Liver (tissue), 9 donors: Measurements from ENCODE around the gene NMU. TPM values are rescaled to one million over a fixed set of nuclear protein-coding genes. Genes with fewer than 3 reads are reported as not detected.

Source experiments
- DNase-seq: peaks from one replicate; pipeline ENCODE4 v3.0.0-alpha.2; 2017; ENCODE audit warnings: low spot score
- H3K27ac ChIP-seq, 2 donors: one replicate each; pipeline ENCODE4 v1.7.0; 2013; ENCODE audit warnings: inconsistent platforms in 2 of 2, low read length in 2 of 2, control low read depth in 1 of 2, low read depth in 1 of 2, mild to moderate bottlenecking in 1 of 2
- H3K27me3 ChIP-seq, 4 donors: one replicate each; pipeline versions ENCODE4 v1.6.1 to v1.7.0; 2013; ENCODE audit warnings: low read length in 3 of 4, inconsistent platforms in 1 of 4, mild to moderate bottlenecking in 1 of 4, moderate library complexity in 1 of 4; ENCODE audit not compliant: control insufficient read depth in 4 of 4, insufficient read depth in 4 of 4
- H3K36me3 ChIP-seq, 4 donors: one replicate each; pipeline versions ENCODE4 v1.6.1 to v1.7.0; 2013; ENCODE audit warnings: low read length in 3 of 4, mild to moderate bottlenecking in 3 of 4, low read depth in 1 of 4, moderate library complexity in 1 of 4; ENCODE audit not compliant: control insufficient read depth in 4 of 4, insufficient read depth in 3 of 4
- H3K4me1 ChIP-seq, 4 donors: one replicate each; pipeline versions ENCODE4 v1.6.1 to v1.7.0; 2013; ENCODE audit warnings: low read length in 3 of 4, mild to moderate bottlenecking in 3 of 4, moderate library complexity in 1 of 4; ENCODE audit not compliant: control insufficient read depth in 4 of 4, insufficient read depth in 4 of 4
- H3K4me3 ChIP-seq, 3 donors: one replicate each; pipeline versions ENCODE4 v1.6.1 to v1.7.0; 2013; ENCODE audit warnings: low read length in 3 of 3, control low read depth in 1 of 3, low read depth in 1 of 3, mild to moderate bottlenecking in 1 of 3
- H3K9ac ChIP-seq, 2 donors: one replicate each; pipeline ENCODE4 v1.7.0; 2013; ENCODE audit warnings: low read length in 2 of 2, mild to moderate bottlenecking in 2 of 2, moderate library complexity in 2 of 2, control low read depth in 1 of 2, low read depth in 1 of 2
- H3K9me3 ChIP-seq, 4 donors: one replicate each; pipeline versions ENCODE4 v1.6.1 to v1.7.0; 2013; ENCODE audit warnings: low read length in 3 of 4; ENCODE audit not compliant: control insufficient read depth in 4 of 4
- EGR1 ChIP-seq, 2 donors: IDR thresholded peaks; 2 replicates each; pipeline ENCODE4 v1.6.1; 2016 to 2018; ENCODE audit warnings: antibody characterized with exemption in 2 of 2, low read depth in 2 of 2
- FOXA1 ChIP-seq: IDR thresholded peaks from 2 replicates; pipeline ENCODE4 v1.6.1; 2016; ENCODE audit warnings: antibody characterized with exemption
- FOXA2 ChIP-seq: IDR thresholded peaks from 2 replicates; pipeline ENCODE4 v1.6.1; 2016; ENCODE audit warnings: antibody characterized with exemption
- GABPA ChIP-seq, 2 donors: IDR thresholded peaks in 1 of 2; conservative IDR thresholded peaks in 1 of 2; 2 replicates each; pipeline ENCODE4 v1.6.1; 2016; ENCODE audit warnings: antibody characterized with exemption in 2 of 2, mild to moderate bottlenecking in 1 of 2, moderate library complexity in 1 of 2
- HNF4G ChIP-seq: IDR thresholded peaks from 2 replicates; pipeline ENCODE4 v1.6.1; 2016; ENCODE audit warnings: antibody characterized with exemption
- JUND ChIP-seq, 2 donors: IDR thresholded peaks; 2 replicates each; pipeline ENCODE4 v1.6.1; 2016; ENCODE audit warnings: antibody characterized with exemption in 2 of 2
- NR2F2 ChIP-seq: IDR thresholded peaks from 2 replicates; pipeline ENCODE4 v1.6.1; 2016; ENCODE audit warnings: antibody characterized with exemption
- SP1 ChIP-seq: IDR thresholded peaks from 2 replicates; pipeline ENCODE4 v1.6.1; 2018; ENCODE audit warnings: antibody characterized with exemption, mild to moderate bottlenecking
- TAF1 ChIP-seq: conservative IDR thresholded peaks from 2 replicates; pipeline ENCODE4 v1.6.1; 2016; ENCODE audit warnings: antibody characterized with exemption, mild to moderate bottlenecking
- YY1 ChIP-seq: IDR thresholded peaks from 2 replicates; pipeline ENCODE4 v1.6.1; 2016; ENCODE audit warnings: antibody characterized with exemption, mild to moderate bottlenecking
- WGBS: extraction: QIAGEN DNeasy Blood & Tissue Kit; methylation state at CpG from one replicate; pipeline ENCODE4 v1.1.7; 2013; 5-methylcytosine and 5-hydroxymethylcytosine counted together
- polyA plus RNA-seq, 2 donors: library from polyadenylated mRNA; stranded (reverse) in 1 of 2; unstranded in 1 of 2; fragments of 200-250 nt in 1 of 2; fragments of >200 nt in 1 of 2; fragmentation: Nextera tagmentation in 1 of 2; extraction: Ambion mirVana in 1 of 2; gene quantifications; one replicate each; pipeline versions ENCODE4 v1.2.1 to v1.2.3, GENCODE V29; 2013 to 2015
- total RNA-seq, 2 donors: library from RNA; depleted of rRNA; stranded (reverse); fragments of >200 nt; gene quantifications; one replicate each; pipeline ENCODE4 v1.2.3, GENCODE V29; 2014
- TF ChIP-seq, protein P1 (sequence below): IDR thresholded peaks from 2 replicates; pipeline ENCODE4 v1.6.1; 2016; ENCODE audit warnings: antibody characterized with exemption, mild to moderate bottlenecking
- TF ChIP-seq, protein P2 (sequence below): IDR thresholded peaks from 2 replicates; pipeline ENCODE4 v1.6.1; 2016; ENCODE audit warnings: antibody characterized with exemption
- TF ChIP-seq, protein P3 (sequence below): IDR thresholded peaks from 2 replicates; pipeline ENCODE4 v1.6.1; 2016; ENCODE audit warnings: antibody characterized with exemption
- TF ChIP-seq, protein P4 (sequence below): fragments of 150-350 bp; IDR thresholded peaks from 2 replicates; pipeline ENCODE4 v1.5.1; 2017; ENCODE audit warnings: improper control_type of control experiment, low read depth, low read length; ENCODE audit not compliant: missing input control
- donor health status: healthy.
- donor health status: healthy.
- donor health status: healthy.
- donor health status: healthy.
- donor health status: healthy.

The NMU gene
- total and polyA plus RNA-seq, 4 donors, result 1.6 TPM; not detected in 3

DNA sequence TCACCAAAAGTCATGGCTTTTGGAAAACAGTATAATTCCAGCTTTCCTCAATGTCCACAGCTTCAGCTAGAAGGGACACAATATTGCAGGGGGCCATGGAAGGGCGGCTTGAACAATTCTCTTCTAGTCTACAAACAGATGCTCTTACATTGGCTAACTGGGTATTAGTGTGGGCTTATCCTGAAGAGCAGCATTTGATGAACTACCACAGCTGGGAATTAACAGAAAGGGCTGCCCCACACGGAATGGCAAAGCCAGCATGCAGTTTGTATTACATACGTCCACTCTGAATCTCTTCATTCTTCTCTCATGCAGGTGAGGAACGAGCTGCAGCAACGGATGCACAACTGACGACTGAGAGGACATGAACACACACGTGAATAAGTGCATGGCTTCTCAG, 31.1 kb downstream of the NMU start (continued):
- TF ChIP-seq, protein P1, sequence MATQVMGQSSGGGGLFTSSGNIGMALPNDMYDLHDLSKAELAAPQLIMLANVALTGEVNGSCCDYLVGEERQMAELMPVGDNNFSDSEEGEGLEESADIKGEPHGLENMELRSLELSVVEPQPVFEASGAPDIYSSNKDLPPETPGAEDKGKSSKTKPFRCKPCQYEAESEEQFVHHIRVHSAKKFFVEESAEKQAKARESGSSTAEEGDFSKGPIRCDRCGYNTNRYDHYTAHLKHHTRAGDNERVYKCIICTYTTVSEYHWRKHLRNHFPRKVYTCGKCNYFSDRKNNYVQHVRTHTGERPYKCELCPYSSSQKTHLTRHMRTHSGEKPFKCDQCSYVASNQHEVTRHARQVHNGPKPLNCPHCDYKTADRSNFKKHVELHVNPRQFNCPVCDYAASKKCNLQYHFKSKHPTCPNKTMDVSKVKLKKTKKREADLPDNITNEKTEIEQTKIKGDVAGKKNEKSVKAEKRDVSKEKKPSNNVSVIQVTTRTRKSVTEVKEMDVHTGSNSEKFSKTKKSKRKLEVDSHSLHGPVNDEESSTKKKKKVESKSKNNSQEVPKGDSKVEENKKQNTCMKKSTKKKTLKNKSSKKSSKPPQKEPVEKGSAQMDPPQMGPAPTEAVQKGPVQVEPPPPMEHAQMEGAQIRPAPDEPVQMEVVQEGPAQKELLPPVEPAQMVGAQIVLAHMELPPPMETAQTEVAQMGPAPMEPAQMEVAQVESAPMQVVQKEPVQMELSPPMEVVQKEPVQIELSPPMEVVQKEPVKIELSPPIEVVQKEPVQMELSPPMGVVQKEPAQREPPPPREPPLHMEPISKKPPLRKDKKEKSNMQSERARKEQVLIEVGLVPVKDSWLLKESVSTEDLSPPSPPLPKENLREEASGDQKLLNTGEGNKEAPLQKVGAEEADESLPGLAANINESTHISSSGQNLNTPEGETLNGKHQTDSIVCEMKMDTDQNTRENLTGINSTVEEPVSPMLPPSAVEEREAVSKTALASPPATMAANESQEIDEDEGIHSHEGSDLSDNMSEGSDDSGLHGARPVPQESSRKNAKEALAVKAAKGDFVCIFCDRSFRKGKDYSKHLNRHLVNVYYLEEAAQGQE, result no peak
- no peak for TF ChIP-seq TAF1
- TF ChIP-seq, protein P2, sequence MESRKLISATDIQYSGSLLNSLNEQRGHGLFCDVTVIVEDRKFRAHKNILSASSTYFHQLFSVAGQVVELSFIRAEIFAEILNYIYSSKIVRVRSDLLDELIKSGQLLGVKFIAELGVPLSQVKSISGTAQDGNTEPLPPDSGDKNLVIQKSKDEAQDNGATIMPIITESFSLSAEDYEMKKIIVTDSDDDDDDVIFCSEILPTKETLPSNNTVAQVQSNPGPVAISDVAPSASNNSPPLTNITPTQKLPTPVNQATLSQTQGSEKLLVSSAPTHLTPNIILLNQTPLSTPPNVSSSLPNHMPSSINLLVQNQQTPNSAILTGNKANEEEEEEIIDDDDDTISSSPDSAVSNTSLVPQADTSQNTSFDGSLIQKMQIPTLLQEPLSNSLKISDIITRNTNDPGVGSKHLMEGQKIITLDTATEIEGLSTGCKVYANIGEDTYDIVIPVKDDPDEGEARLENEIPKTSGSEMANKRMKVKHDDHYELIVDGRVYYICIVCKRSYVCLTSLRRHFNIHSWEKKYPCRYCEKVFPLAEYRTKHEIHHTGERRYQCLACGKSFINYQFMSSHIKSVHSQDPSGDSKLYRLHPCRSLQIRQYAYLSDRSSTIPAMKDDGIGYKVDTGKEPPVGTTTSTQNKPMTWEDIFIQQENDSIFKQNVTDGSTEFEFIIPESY, result no peak
- no peak for TF ChIP-seq SP1
- TF ChIP-seq, protein P3, sequence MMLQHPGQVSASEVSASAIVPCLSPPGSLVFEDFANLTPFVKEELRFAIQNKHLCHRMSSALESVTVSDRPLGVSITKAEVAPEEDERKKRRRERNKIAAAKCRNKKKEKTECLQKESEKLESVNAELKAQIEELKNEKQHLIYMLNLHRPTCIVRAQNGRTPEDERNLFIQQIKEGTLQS, result no peak

DNA sequence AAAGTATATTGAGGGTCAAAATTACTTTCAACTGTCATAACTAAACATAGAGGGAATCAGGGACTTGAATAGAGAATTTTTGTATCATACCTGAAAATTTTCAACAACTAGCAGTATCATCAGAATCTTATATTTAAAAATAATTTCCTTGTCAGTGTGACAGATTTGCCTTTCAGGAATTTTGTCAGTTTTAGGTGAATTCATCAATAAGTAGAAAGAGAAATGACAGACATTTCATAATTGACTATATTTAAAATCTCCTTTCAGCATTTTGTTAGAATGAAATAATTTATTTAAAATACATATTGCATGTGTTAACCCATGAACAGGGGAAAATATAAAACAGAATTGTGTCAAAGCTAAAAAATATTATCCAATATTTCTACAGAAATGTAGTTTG, 35.5 kb downstream of the NMU start:
- H3K27me3 ChIP-seq, result no peaks in the 10 kb centered on the region
- no peaks in the 10 kb centered on the region for H3K36me3 ChIP-seq
- DNase-seq, result no peak
- H3K4me1 ChIP-seq, result no peaks in the 10 kb centered on the region
- H3K9ac ChIP-seq, result no peak overlapping the region
- H3K9me3 ChIP-seq, result no peaks in the 10 kb centered on the region
- H3K4me3 ChIP-seq, result no peak overlapping the region
- H3K27ac ChIP-seq, result no peak overlapping the region
- no peak for TF ChIP-seq FOXA2
- no peak for TF ChIP-seq EGR1 (IDR thresholded peaks at IDR 0.05; ENCODE audit: low read depth in 2 of 2)
- no peak for TF ChIP-seq FOXA1
- no peak for TF ChIP-seq NR2F2
- TF ChIP-seq HNF4G, result no peak
- TF ChIP-seq TAF1, result no peak
- TF ChIP-seq YY1, result no peak
- no peak for TF ChIP-seq GABPA (IDR thresholded peaks at IDR 0.05 in 1 of 2, conservative IDR thresholded peaks at IDR 0.05 in 1 of 2)
- TF ChIP-seq, protein P4, sequence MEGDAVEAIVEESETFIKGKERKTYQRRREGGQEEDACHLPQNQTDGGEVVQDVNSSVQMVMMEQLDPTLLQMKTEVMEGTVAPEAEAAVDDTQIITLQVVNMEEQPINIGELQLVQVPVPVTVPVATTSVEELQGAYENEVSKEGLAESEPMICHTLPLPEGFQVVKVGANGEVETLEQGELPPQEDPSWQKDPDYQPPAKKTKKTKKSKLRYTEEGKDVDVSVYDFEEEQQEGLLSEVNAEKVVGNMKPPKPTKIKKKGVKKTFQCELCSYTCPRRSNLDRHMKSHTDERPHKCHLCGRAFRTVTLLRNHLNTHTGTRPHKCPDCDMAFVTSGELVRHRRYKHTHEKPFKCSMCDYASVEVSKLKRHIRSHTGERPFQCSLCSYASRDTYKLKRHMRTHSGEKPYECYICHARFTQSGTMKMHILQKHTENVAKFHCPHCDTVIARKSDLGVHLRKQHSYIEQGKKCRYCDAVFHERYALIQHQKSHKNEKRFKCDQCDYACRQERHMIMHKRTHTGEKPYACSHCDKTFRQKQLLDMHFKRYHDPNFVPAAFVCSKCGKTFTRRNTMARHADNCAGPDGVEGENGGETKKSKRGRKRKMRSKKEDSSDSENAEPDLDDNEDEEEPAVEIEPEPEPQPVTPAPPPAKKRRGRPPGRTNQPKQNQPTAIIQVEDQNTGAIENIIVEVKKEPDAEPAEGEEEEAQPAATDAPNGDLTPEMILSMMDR, result no peak
- no peak for TF ChIP-seq JUND (IDR thresholded peaks at IDR 0.05)

DNA sequence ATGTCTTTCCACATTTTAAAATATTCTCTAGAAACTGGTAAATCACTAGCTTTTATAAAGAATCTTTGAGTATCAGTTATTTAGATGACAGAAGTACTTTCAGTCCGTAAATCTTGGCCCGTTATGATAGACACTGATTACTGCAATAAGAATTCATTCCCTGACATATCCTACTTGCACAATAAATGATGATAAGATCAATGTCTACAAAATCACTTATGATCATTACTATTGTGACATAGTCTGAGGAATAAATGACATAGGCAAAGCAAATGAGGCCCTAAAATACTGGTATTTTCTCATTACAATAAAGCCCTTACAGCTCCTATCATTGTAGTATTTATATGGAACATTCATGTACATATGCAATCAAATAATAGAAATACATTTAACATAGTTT, 37.5 kb downstream of the NMU start:
- H3K27me3 ChIP-seq, result no peaks in the 10 kb centered on the region
- no peaks in the 10 kb centered on the region for H3K9me3 ChIP-seq
- TF ChIP-seq FOXA1, result no peak
- WGBS, result 88% methylated on average over 2 of the region's 2 CpGs
- H3K4me1 ChIP-seq, result no peaks in the 10 kb centered on the region
- H3K27ac ChIP-seq, result no peak overlapping the region
- no peaks in the 10 kb centered on the region for H3K36me3 ChIP-seq
- no peak for DNase-seq
- H3K9ac ChIP-seq, result no peak overlapping the region
- H3K4me3 ChIP-seq, result no peak overlapping the region
